ENCODE results near the gene AZGP1.
"Not testable (repeated sequence)": the region's sequence is repeated elsewhere in the genome, so short reads cannot be mapped to it uniquely, and the experiment has no call there.

The AZGP1 gene

GRCh38 chr7:99943641-99944496 is 32.0 kb downstream of the AZGP1 start:
- ChIA-PET POLR2A (interaction anchor here (1.2 kb wide), 1 partner anchor 15 kb away, joined by 6 read pairs; the partner anchor contains the start of gene GJC3), CTCF (no interaction called here)
- TF ChIP-seq CTBP1 (IDR thresholded peaks at IDR 0.05; ENCODE audit: borderline replicate concordance), result no peak
- TF ChIP-seq BHLHE40 (IDR thresholded peaks at IDR 0.05; ENCODE audit: borderline replicate concordance), result no peak
- no peak for TF ChIP-seq SUZ12 (IDR thresholded peaks at IDR 0.05)
- TF ChIP-seq L3MBTL2 (conservative IDR thresholded peaks at IDR 0.05), result no peak
- no peak for TF ChIP-seq FOXM1 (IDR thresholded peaks at IDR 0.05; ENCODE audit: borderline replicate concordance)
- no peak for TF ChIP-seq ZNF384 (IDR thresholded peaks at IDR 0.05)
- TF ChIP-seq FOXA1 (IDR thresholded peaks at IDR 0.05), result no peak
- no peak for TF ChIP-seq HDGF (IDR thresholded peaks at IDR 0.05; ENCODE audit: borderline replicate concordance)
- no peak for TF ChIP-seq TARDBP (IDR thresholded peaks at IDR 0.05)
- TF ChIP-seq ARNT (IDR thresholded peaks at IDR 0.05), result no peak
- TF ChIP-seq FOXK2 (IDR thresholded peaks at IDR 0.05), result no peak
- TF ChIP-seq NFRKB (IDR thresholded peaks at IDR 0.05), result no peak
- no peak for DNase-seq (ENCODE audit: extremely low spot score)

- TF ChIP-seq PKNOX1 (IDR thresholded peaks at IDR 0.05) (no peak), FOXK2 (IDR thresholded peaks at IDR 0.05) (no peak), HDGF (IDR thresholded peaks at IDR 0.05; ENCODE audit: borderline replicate concordance) (no peak), LEF1 (IDR thresholded peaks at IDR 0.05; ENCODE audit: borderline replicate concordance) (no peak), ZNF384 (IDR thresholded peaks at IDR 0.05) (no peak), BHLHE40 (IDR thresholded peaks at IDR 0.05; ENCODE audit: borderline replicate concordance) (no peak), NFRKB (IDR thresholded peaks at IDR 0.05) (no peak), FOXA1 (IDR thresholded peaks at IDR 0.05) (no peak), SP1 (IDR thresholded peaks at IDR 0.05) (no peak), L3MBTL2 (conservative IDR thresholded peaks at IDR 0.05) (no peak), SUZ12 (IDR thresholded peaks at IDR 0.05) (no peak), ELF4 (IDR thresholded peaks at IDR 0.05) (no peak), CTBP1 (IDR thresholded peaks at IDR 0.05; ENCODE audit: borderline replicate concordance) (no peak), TARDBP (IDR thresholded peaks at IDR 0.05) (no peak), ARNT (IDR thresholded peaks at IDR 0.05) (no peak), FOXM1 (IDR thresholded peaks at IDR 0.05; ENCODE audit: borderline replicate concordance) (no peak)
- no peak for DNase-seq (ENCODE audit: extremely low spot score)
- POLR2A ChIA-PET, result no interaction called here
- CTCF ChIA-PET, result interaction anchor here (0.5 kb wide), 1 partner anchor 112 kb away, joined by 4 read pairs; no protein-coding TSS in a partner anchor
Observed at GRCh38 chr7:99938296-99938695, 37.5 kb downstream of the AZGP1 start.

- DNase-seq (ENCODE audit: extremely low spot score); POLR2A ChIA-PET: not testable (repeated sequence)
- CTCF ChIA-PET, result interaction anchor here (1.0 kb wide), 1 partner anchor 28 kb away, joined by 3 read pairs; no protein-coding TSS in a partner anchor
Observed at GRCh38 chr7:99935009-99935408, 40.8 kb downstream of the AZGP1 start.

GRCh38 chr7:99930376-99930775 is 45.5 kb downstream of the AZGP1 start:
- DNase-seq (ENCODE audit: extremely low spot score), result no peak
- POLR2A ChIA-PET, result interaction anchor here (1.1 to 2.3 kb wide), 3 partner anchors 11 to 15 kb away, joined by 3 to 28 read pairs (median 6); partner anchors contain the start of gene TRIM4
- CTCF ChIA-PET, result no interaction called here
- no peak for TF ChIP-seq L3MBTL2 (conservative IDR thresholded peaks at IDR 0.05)
- TF ChIP-seq FOXK2 (IDR thresholded peaks at IDR 0.05), result no peak
- no peak for TF ChIP-seq SUZ12 (IDR thresholded peaks at IDR 0.05)
- TF ChIP-seq FOXM1 (IDR thresholded peaks at IDR 0.05; ENCODE audit: borderline replicate concordance), result no peak
- TF ChIP-seq FOXA1 (IDR thresholded peaks at IDR 0.05), result no peak
- no peak for TF ChIP-seq SP1 (IDR thresholded peaks at IDR 0.05)
- no peak for TF ChIP-seq NFRKB (IDR thresholded peaks at IDR 0.05)
- no peak for TF ChIP-seq CTBP1 (IDR thresholded peaks at IDR 0.05; ENCODE audit: borderline replicate concordance)
- no peak for TF ChIP-seq ARNT (IDR thresholded peaks at IDR 0.05)
- TF ChIP-seq TARDBP (IDR thresholded peaks at IDR 0.05), result no peak
- no peak for TF ChIP-seq HDGF (IDR thresholded peaks at IDR 0.05; ENCODE audit: borderline replicate concordance)
- TF ChIP-seq LEF1 (IDR thresholded peaks at IDR 0.05; ENCODE audit: borderline replicate concordance), result no peak
- no peak for TF ChIP-seq ELF4 (IDR thresholded peaks at IDR 0.05)
- TF ChIP-seq BHLHE40 (IDR thresholded peaks at IDR 0.05; ENCODE audit: borderline replicate concordance), result no peak
- TF ChIP-seq ZNF384 (IDR thresholded peaks at IDR 0.05), result no peak
- TF ChIP-seq PKNOX1 (IDR thresholded peaks at IDR 0.05), result no peak

DNA sequence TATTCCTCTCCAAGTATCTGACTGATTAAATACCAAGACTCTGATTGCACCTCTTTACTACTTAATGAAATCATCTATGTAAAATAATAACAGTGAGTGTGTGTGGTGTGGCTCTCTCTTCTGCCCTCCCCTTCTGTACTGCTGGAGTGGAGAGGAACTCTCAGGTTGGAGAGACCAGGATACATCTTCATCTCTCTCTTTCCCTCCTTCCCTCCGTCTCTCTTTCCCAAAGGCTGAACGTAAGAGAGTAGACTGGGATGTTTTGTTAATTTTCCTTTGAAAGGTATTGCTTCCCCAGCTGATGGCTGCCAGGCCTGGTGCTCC is 46.1 kb downstream of the AZGP1 start:
- no peak for DNase-seq (ENCODE audit: extremely low spot score)
- ChIA-PET CTCF (interaction anchor here (1.0 to 1.7 kb wide), 4 partner anchors 11 to 65 kb away, joined by 4 to 9 read pairs (median 6); partner anchors contain the start of gene TRIM4), POLR2A (interaction anchor here (1.0 to 2.3 kb wide), 7 partner anchors 11 to 197 kb away, joined by 3 to 28 read pairs (median 3); partner anchors contain the start of genes AP4M1, MBLAC1, MCM7 and TRIM4)
- no peak for TF ChIP-seq FOXK2 (IDR thresholded peaks at IDR 0.05)
- TF ChIP-seq SUZ12 (IDR thresholded peaks at IDR 0.05), result no peak
- no peak for TF ChIP-seq HDGF (IDR thresholded peaks at IDR 0.05; ENCODE audit: borderline replicate concordance)
- no peak for TF ChIP-seq ZNF384 (IDR thresholded peaks at IDR 0.05)
- TF ChIP-seq CTBP1 (IDR thresholded peaks at IDR 0.05; ENCODE audit: borderline replicate concordance), result no peak
- no peak for TF ChIP-seq BHLHE40 (IDR thresholded peaks at IDR 0.05; ENCODE audit: borderline replicate concordance)
- TF ChIP-seq SP1 (IDR thresholded peaks at IDR 0.05), result no peak
- no peak for TF ChIP-seq LEF1 (IDR thresholded peaks at IDR 0.05; ENCODE audit: borderline replicate concordance)
- TF ChIP-seq FOXM1 (IDR thresholded peaks at IDR 0.05; ENCODE audit: borderline replicate concordance), result no peak
